WTC11 (cell line): Measurements from ENCODE around the gene GNA12. TPM values are rescaled to one million over a fixed set of nuclear protein-coding genes. Genes with fewer than 3 reads are reported as not detected.

ENCODE experiments used
- ATAC-seq: fragments of 200-7000 bp; cut with Tn5 transposase; 2 replicates; pipeline ENCODE4 v1.10.0; 2021; ENCODE audit warnings: mild to moderate bottlenecking, moderate library complexity
- CTCF ChIA-PET: fragments of 300-600 bp; sonication (Branson Sonifier 250); formaldehyde crosslinking; loops from one replicate; lab custom pipeline; 2021; ENCODE audit warnings: antibody characterized with exemption; lab: Charles Lee
- POLR2A ChIA-PET: fragments of 350-600 bp; sonication (Branson Sonifier 250); formaldehyde crosslinking; loops from one replicate; lab custom pipeline; 2021; ENCODE audit warnings: antibody characterized with exemption; lab: Charles Lee
- DNase-seq: peaks from one replicate; pipeline ENCODE4 v3.0.0; 2021; ENCODE audit warnings: low spot score
- H3K27ac Mint-ChIP-seq: 2 replicates; pipeline ENCODE4 v1.8.0; 2021; ENCODE audit warnings: mixed read lengths
- H3K27me3 Mint-ChIP-seq: 2 replicates; pipeline ENCODE4 v1.8.0; 2021; ENCODE audit warnings: low read depth, mild to moderate bottlenecking, moderate library complexity, mixed read lengths
- H3K36me3 Mint-ChIP-seq: 2 replicates; pipeline ENCODE4 v1.8.0; 2021; ENCODE audit warnings: mixed read lengths
- H3K4me1 Mint-ChIP-seq: 2 replicates; pipeline ENCODE4 v1.8.0; 2022; ENCODE audit warnings: mixed read lengths
- H3K4me3 Mint-ChIP-seq: 2 replicates; pipeline ENCODE4 v1.8.0; 2021; ENCODE audit warnings: mild to moderate bottlenecking, moderate library complexity, mixed read lengths
- H3K9me3 Mint-ChIP-seq: 2 replicates; pipeline ENCODE4 v1.8.0; 2021; ENCODE audit warnings: mixed read lengths
- AR ChIP-seq: fragments of 250-450 bp; sonication (Bioruptor Pico); IDR thresholded peaks from 2 replicates; pipeline ENCODE4 v1.9.0; 2021; ENCODE audit warnings: mild to moderate bottlenecking
- ATF1 ChIP-seq: sonication (generic); formaldehyde crosslinking; IDR thresholded peaks from 2 replicates; pipeline ENCODE4 v1.8.1; 2023; ENCODE audit warnings: mild to moderate bottlenecking, moderate library complexity, missing genetic modification reagents
- ATF2 ChIP-seq: sonication (generic); formaldehyde crosslinking; IDR thresholded peaks from 2 replicates; pipeline ENCODE4 v1.8.1; 2022; ENCODE audit warnings: low read depth, missing genetic modification reagents, borderline replicate concordance
- ATF6 ChIP-seq: sonication (generic); formaldehyde crosslinking; IDR thresholded peaks from 2 replicates; pipeline ENCODE4 v1.8.1; 2023; ENCODE audit warnings: mild to moderate bottlenecking, missing genetic modification reagents
- ERG ChIP-seq: fragments of 250-450 bp; sonication (Bioruptor Pico); IDR thresholded peaks from 2 replicates; pipeline ENCODE4 v1.8.0; 2021; ENCODE audit warnings: mild to moderate bottlenecking
- KAT7 ChIP-seq: sonication (generic); formaldehyde crosslinking; IDR thresholded peaks from 2 replicates; pipeline ENCODE4 v1.8.1; 2023; ENCODE audit warnings: missing genetic modification reagents, mild to moderate bottlenecking, borderline replicate concordance
- MLX ChIP-seq: sonication (generic); formaldehyde crosslinking; IDR thresholded peaks from 2 replicates; pipeline ENCODE4 v1.8.1; 2023; ENCODE audit warnings: mild to moderate bottlenecking, missing genetic modification reagents, moderate library complexity
- NFE2L1 ChIP-seq: sonication (generic); formaldehyde crosslinking; IDR thresholded peaks from 2 replicates; pipeline ENCODE4 v1.8.1; 2023; ENCODE audit warnings: missing genetic modification reagents
- RORB ChIP-seq: fragments of 250-450 bp; sonication (Bioruptor Pico); IDR thresholded peaks from 2 replicates; pipeline ENCODE4 v1.9.0; 2021; ENCODE audit warnings: mild to moderate bottlenecking
- SMAD3 ChIP-seq: sonication (generic); formaldehyde crosslinking; IDR thresholded peaks from 2 replicates; pipeline ENCODE4 v1.8.0; 2022; ENCODE audit warnings: missing genetic modification reagents, mild to moderate bottlenecking, borderline replicate concordance
- TCF7 ChIP-seq: sonication (generic); formaldehyde crosslinking; IDR thresholded peaks from 2 replicates; pipeline ENCODE4 v1.8.0; 2022; ENCODE audit warnings: mild to moderate bottlenecking, low read depth, missing genetic modification reagents, moderate library complexity
- ZNF138 ChIP-seq: sonication (generic); formaldehyde crosslinking; conservative IDR thresholded peaks from 2 replicates; pipeline ENCODE4 v1.8.1; 2022; ENCODE audit warnings: mild to moderate bottlenecking, moderate library complexity, missing genetic modification reagents
- ZNF232 ChIP-seq: sonication (generic); formaldehyde crosslinking; IDR thresholded peaks from 2 replicates; pipeline ENCODE4 v1.8.0; 2022; ENCODE audit warnings: mild to moderate bottlenecking, missing genetic modification reagents
- ZNF532 ChIP-seq: fragments of 250-450 bp; sonication (Bioruptor Pico); IDR thresholded peaks from 2 replicates; pipeline ENCODE4 v1.9.0; 2021; ENCODE audit warnings: mild to moderate bottlenecking, borderline replicate concordance
- total RNA-seq: library from RNA; stranded (reverse); gene quantifications from 3 replicates; pipeline ENCODE4 v1.2.3, GENCODE V29; 2021

GNA12 gene
- total RNA-seq, 1 experiment from 2014 or later: 99.6 TPM

GRCh38 chr7:2711895-2712675 lies 132.0 kb downstream of the GNA12 start:
- H3K27ac Mint-ChIP-seq: no peak overlapping the region
- no peak overlapping the region for H3K4me3 Mint-ChIP-seq
- TF ChIP-seq ZNF532 (no peak), TCF7 (CRISPR knock-in tag) (no peak), MLX (CRISPR knock-in tag) (no peak), SMAD3 (CRISPR knock-in tag) (no peak), RORB (CRISPR knock-in tag) (no peak), NFE2L1 (no peak)
- TF ChIP-seq, all 79 proteins: peak for 0
- ChIA-PET POLR2A (no interaction called here), CTCF (interaction anchor here (1.7 to 8.9 kb wide), 5 partner anchors 10 to 48 kb away, joined by 5 to 102 read pairs (median 8); partner anchors contain the start of gene AMZ1)
- Mint-ChIP-seq H3K36me3 (peaks cover 29% of the 10 kb centered on the region), H3K9me3 (no peaks in the 10 kb centered on the region), H3K4me1 (peaks cover 8% of the 10 kb centered on the region), H3K27me3 (no peaks in the 10 kb centered on the region)
- ATAC-seq (no peak), DNase-seq (no peak)

GRCh38 chr7:2710901-2711551 lies 133.1 kb downstream of the GNA12 start:
- CTCF ChIA-PET: interaction anchor here (0.7 to 8.9 kb wide), 24 partner anchors 8 to 260 kb away, joined by 3 to 102 read pairs (median 8); partner anchors contain the start of gene AMZ1
- ATAC-seq: no peak
- Mint-ChIP-seq H3K27ac (peak overlapping the region; percentile 74; the same call in 1 of the 2 replicates), H3K9me3 (no peaks in the 10 kb centered on the region), H3K27me3 (no peaks in the 10 kb centered on the region), H3K4me1 (peaks cover 8% of the 10 kb centered on the region), H3K36me3 (peaks cover 21% of the 10 kb centered on the region)
- TF ChIP-seq ZNF232 (CRISPR knock-in tag): no peak
- TF ChIP-seq ZNF138 (CRISPR knock-in tag): 0 out of 2 replicates have a peak, but pooled peaks have one; percentile 45
- TF ChIP-seq, all 79 proteins: peak for 1
- POLR2A ChIA-PET: interaction anchor here (1.6 kb wide), 1 partner anchor 8 kb away, joined by 4 read pairs; no protein-coding TSS in a partner anchor
- no peak for DNase-seq
- no peak overlapping the region for H3K4me3 Mint-ChIP-seq

- POLR2A ChIA-PET: interaction anchor here (0.5 to 1.6 kb wide), 4 partner anchors 9 to 190 kb away, joined by 3 to 4 read pairs (median 4); no protein-coding TSS in a partner anchor
- no peak for TF ChIP-seq AR
- no peak for TF ChIP-seq ZNF232 (CRISPR knock-in tag)
- TF ChIP-seq ATF1 (CRISPR knock-in tag): no peak
- no peak for TF ChIP-seq KAT7
- TF ChIP-seq ATF2 (CRISPR knock-in tag): no peak
- no peak for TF ChIP-seq ERG (CRISPR knock-in tag)
- TF ChIP-seq ATF6 (CRISPR knock-in tag): no peak
Measured at GRCh38 chr7:2710286-2710655, 133.8 kb downstream of the GNA12 start.

More at GRCh38 chr7:2710286-2710655, 133.8 kb downstream of the GNA12 start:
- no peak for ATAC-seq
- no peak overlapping the region for H3K27ac Mint-ChIP-seq
- CTCF ChIA-PET: interaction anchor here (0.5 to 8.9 kb wide), 78 partner anchors 8 to 305 kb away, joined by 3 to 102 read pairs (median 5); partner anchors contain the start of genes AMZ1, BRAT1 and IQCE
- no peak overlapping the region for H3K4me3 Mint-ChIP-seq
- H3K9me3 Mint-ChIP-seq: no peaks in the 10 kb centered on the region
- H3K27me3 Mint-ChIP-seq: no peaks in the 10 kb centered on the region
- DNase-seq: no peak
- H3K4me1 Mint-ChIP-seq: peaks cover 8% of the 10 kb centered on the region
- peaks cover 16% of the 10 kb centered on the region for H3K36me3 Mint-ChIP-seq
